MM.1S (cell line): ENCODE data around the gene ZNF74.

ENCODE experiments used
- DNase-seq: peaks from one replicate; pipeline ENCODE4 v3.0.0-alpha.2; 2015
- H2AFZ ChIP-seq: fragments of 300-600 bp; sonication (generic); 2 replicates; pipeline ENCODE4 v1.6.0; 2016; ENCODE audit warnings: antibody characterized with exemption, low read length
- H3F3A ChIP-seq: fragments of 300-600 bp; sonication (generic); 2 replicates; pipeline ENCODE4 v1.6.1; 2016; ENCODE audit warnings: mild to moderate bottlenecking, antibody characterized with exemption, low read length, moderate library complexity, mixed read lengths; ENCODE audit not compliant: insufficient read depth
- H3K27ac ChIP-seq: fragments of 300-600 bp; sonication (generic); 2 replicates; pipeline ENCODE4 v1.5.1; 2016; ENCODE audit warnings: mild to moderate bottlenecking, low read length
- H3K27me3 ChIP-seq: fragments of 300-600 bp; sonication (generic); replicated peaks from 2 replicates; pipeline ENCODE4 v1.6.0; 2016; ENCODE audit warnings: low read length; ENCODE audit not compliant: insufficient read depth
- H3K36me3 ChIP-seq: fragments of 300-600 bp; sonication (generic); replicated peaks from 2 replicates; pipeline ENCODE4 v1.6.1; 2016; ENCODE audit warnings: mild to moderate bottlenecking, low read length, mixed read lengths; ENCODE audit not compliant: insufficient read depth
- H3K4me1 ChIP-seq: fragments of 300-600 bp; sonication (generic); 2 replicates; pipeline ENCODE4 v1.6.1; 2016; ENCODE audit warnings: low read length, mixed read lengths
- H3K4me2 ChIP-seq: fragments of 300-600 bp; sonication (generic); 2 replicates; pipeline ENCODE4 v1.6.0; 2016; ENCODE audit warnings: low read depth, low read length
- H3K4me3 ChIP-seq: fragments of 300-600 bp; sonication (generic); 2 replicates; pipeline ENCODE4 v1.5.1; 2016; ENCODE audit warnings: low read length, mixed read lengths
- H3K79me2 ChIP-seq: fragments of 300-600 bp; sonication (generic); 2 replicates; pipeline ENCODE4 v1.6.1; 2016; ENCODE audit warnings: mixed run types, low read length, mixed read lengths
- H3K9ac ChIP-seq: fragments of 300-600 bp; sonication (generic); 2 replicates; pipeline ENCODE4 v1.6.1; 2016; ENCODE audit warnings: low read length, mixed read lengths
- H3K9me2 ChIP-seq: fragments of 300-600 bp; sonication (generic); replicated peaks from 2 replicates; pipeline ENCODE4 v1.6.1; 2016; ENCODE audit warnings: mild to moderate bottlenecking, low read length, mixed read lengths; ENCODE audit not compliant: insufficient read depth
- H3K9me3 ChIP-seq: fragments of 300-600 bp; sonication (generic); replicated peaks from 2 replicates; pipeline ENCODE4 v1.6.1; 2016; ENCODE audit warnings: mild to moderate bottlenecking, low read length, mixed read lengths; ENCODE audit not compliant: insufficient read depth
- H4K20me1 ChIP-seq: fragments of 300-600 bp; sonication (generic); 2 replicates; pipeline ENCODE4 v1.6.1; 2016; ENCODE audit warnings: mild to moderate bottlenecking, low read length, moderate library complexity, mixed read lengths; ENCODE audit not compliant: insufficient read depth
- CTCF ChIP-seq: fragments of 300-600 bp; sonication (generic); IDR thresholded peaks from 2 replicates; pipeline ENCODE4 v1.5.1; 2016; ENCODE audit warnings: antibody characterized with exemption, low read length, mixed read lengths
- EZH2 ChIP-seq: fragments of 300-600 bp; sonication (generic); optimal IDR thresholded peaks from 2 replicates; pipeline ENCODE3; 2017; ENCODE audit warnings: low read depth, mild to moderate bottlenecking, antibody characterized with exemption, low read length, mixed read lengths
- EZH2phosphoT487 ChIP-seq: fragments of 300-600 bp; sonication (generic); IDR thresholded peaks from 2 replicates; pipeline ENCODE4 v1.6.1; 2018; ENCODE audit warnings: antibody characterized with exemption, low read length

The ZNF74 gene

GRCh38 chr22:20432244-20432686, 38.3 kb downstream of the ZNF74 start:
- Histone ChIP-seq H3K36me3 (no peaks in the 10 kb centered on the region), H2AFZ (no peak overlapping the region), H3K79me2 (no peaks in the 10 kb centered on the region), H3K4me3 (no peak overlapping the region), H3K9ac (no peak overlapping the region), H3K9me3 (no peaks in the 10 kb centered on the region), H3K27me3 (peaks cover 51% of the 10 kb centered on the region), H4K20me1 (no peaks in the 10 kb centered on the region), H3K9me2 (no peaks in the 10 kb centered on the region), H3K4me1 (no peaks in the 10 kb centered on the region), H3K4me2 (no peak overlapping the region), H3F3A (no peaks in the 10 kb centered on the region), H3K27ac (no peak overlapping the region)
- TF ChIP-seq CTCF (no peak), EZH2 (no peak)
- DNase-seq = no peak

GRCh38 chr22:20433191-20433590, 39.2 kb downstream of the ZNF74 start:
- no peak overlapping the region for H2AFZ ChIP-seq
- H3K27me3 ChIP-seq = peaks cover 55% of the 10 kb centered on the region
- no peaks in the 10 kb centered on the region for H4K20me1 ChIP-seq
- no peak overlapping the region for H3K4me2 ChIP-seq
- H3K9ac ChIP-seq = no peak overlapping the region
- H3K79me2 ChIP-seq = no peaks in the 10 kb centered on the region
- no peaks in the 10 kb centered on the region for H3K9me3 ChIP-seq
- no peak for TF ChIP-seq CTCF
- no peak for TF ChIP-seq EZH2
- TF ChIP-seq EZH2phosphoT487 = no peak
- no peaks in the 10 kb centered on the region for H3K9me2 ChIP-seq
- no peaks in the 10 kb centered on the region for H3F3A ChIP-seq
- H3K4me3 ChIP-seq = no peak overlapping the region
- no peak overlapping the region for H3K27ac ChIP-seq
- no peak for DNase-seq
- no peaks in the 10 kb centered on the region for H3K36me3 ChIP-seq
- H3K4me1 ChIP-seq = no peaks in the 10 kb centered on the region

- TF ChIP-seq EZH2phosphoT487 (no peak), CTCF (no peak), EZH2 (no peak)
- Histone ChIP-seq H3K27me3 (peaks cover 55% of the 10 kb centered on the region), H3K4me3 (no peak overlapping the region), H3K4me2 (no peak overlapping the region), H3K9me3 (no peaks in the 10 kb centered on the region), H3K4me1 (no peaks in the 10 kb centered on the region), H3F3A (no peaks in the 10 kb centered on the region), H3K9me2 (no peaks in the 10 kb centered on the region), H2AFZ (no peak overlapping the region), H3K9ac (no peak overlapping the region), H4K20me1 (no peaks in the 10 kb centered on the region), H3K79me2 (no peaks in the 10 kb centered on the region), H3K27ac (no peak overlapping the region), H3K36me3 (no peaks in the 10 kb centered on the region)
- no peak for DNase-seq
Observed at GRCh38 chr22:20433686-20434241, 39.8 kb downstream of the ZNF74 start.
